GM19193 (cell line): ENCODE results near the gene ARID3C.

Experiments
- POLR2A ChIP-seq: IDR thresholded peaks from 4 replicates; pipeline ENCODE4 v1.6.1; 2011; ENCODE audit not compliant: insufficient read depth, insufficient read length; ENCODE audit errors: extremely low read depth

Gene ARID3C

DNA sequence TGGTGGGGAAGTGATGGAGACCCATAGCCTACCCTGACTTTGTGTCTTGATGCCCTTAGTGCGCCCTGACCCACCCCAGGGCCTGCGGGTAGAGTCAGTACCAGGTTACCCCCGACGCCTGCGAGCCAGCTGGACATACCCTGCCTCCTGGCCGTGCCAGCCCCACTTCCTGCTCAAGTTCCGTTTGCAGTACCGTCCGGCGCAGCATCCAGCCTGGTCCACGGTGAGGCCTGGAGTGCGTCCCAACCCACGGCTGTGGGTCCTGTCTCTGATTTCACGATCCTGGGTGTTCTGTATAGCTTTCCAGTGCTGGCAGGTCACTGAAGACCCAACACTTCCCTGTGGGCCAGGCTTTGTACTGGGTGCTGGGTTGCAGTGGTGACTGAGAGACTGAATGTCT is 29.6 kb upstream of the ARID3C start:
- TF ChIP-seq POLR2A: no peak

DNA sequence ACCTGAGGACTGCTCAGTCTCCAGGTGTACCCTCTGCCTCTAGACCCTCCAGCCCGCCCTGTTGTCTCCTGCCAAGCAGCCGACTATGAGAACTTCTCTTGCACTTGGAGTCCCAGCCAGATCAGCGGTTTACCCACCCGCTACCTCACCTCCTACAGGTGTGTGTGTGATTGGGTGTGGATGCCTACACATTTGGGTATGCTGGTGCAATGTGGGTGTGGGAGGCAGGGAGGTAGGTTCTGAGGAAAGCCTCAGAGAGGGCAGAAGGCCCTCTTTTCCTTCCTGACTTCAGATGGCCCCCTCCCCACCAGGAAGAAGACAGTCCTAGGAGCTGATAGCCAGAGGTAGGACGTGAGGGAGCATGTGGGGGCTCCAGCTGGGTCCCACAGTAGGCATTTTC is 28.1 kb upstream of the ARID3C start:
- no peak for TF ChIP-seq POLR2A

DNA sequence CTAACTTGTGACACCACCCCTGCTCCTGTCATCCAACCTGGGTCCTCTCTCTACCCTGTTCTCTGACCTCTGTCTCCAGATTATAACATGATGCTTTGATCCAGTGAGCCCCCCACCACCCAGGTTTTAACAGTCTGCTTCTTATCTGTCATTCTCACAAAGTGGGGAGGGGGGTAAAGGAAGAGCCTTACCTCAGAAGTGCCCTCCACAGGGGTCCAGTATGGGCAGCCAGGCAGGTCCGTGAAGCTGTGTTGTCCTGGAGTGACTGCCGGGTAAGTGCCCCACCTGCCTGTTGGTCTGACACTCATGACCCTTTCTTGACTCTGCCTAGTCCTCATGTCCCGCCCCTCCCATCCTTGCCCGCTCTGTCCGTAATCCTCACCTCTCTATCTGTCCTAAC is 26.5 kb upstream of the ARID3C start:
- no peak for TF ChIP-seq POLR2A

DNA sequence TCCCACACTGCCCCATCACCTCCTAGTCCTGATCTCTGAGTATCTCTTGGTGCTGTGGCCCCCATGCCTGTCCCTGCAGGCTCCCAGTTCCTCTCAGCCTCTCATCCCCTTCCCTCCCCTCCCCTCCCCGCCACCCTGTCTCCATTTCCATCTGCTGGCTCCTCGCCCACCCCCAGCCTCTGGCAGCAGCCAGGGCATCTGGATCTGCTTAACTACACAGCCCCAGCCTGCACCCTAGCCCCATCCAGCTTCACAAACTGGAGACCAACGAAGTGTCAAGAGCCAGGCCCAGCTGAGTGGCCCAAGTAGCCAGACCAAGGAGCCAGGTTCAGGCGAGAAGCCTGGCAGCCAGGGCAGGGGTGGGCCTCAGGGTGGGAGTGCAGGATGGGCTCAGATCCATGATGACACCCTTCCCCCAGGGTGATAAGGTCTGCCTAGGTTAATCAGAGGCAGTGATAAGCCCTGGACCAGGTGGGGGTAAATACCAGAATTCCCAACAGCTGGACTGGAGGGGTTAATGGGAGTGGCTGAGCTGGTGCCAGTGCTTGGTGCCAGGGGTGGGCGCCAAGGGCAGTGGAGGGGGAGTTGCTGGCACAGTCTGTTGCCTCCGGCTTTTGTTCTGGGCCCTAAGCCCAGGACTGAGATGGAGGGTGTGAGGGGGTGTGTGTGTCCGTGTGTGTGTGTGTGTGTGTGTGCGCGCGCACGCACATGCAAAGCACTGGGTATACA is 25.6 kb upstream of the ARID3C start:
- TF ChIP-seq POLR2A: no peak

- TF ChIP-seq POLR2A: no peak
Measured at GRCh38 chr9:34653151-34654072, 24.5 kb upstream of the ARID3C start.

DNA sequence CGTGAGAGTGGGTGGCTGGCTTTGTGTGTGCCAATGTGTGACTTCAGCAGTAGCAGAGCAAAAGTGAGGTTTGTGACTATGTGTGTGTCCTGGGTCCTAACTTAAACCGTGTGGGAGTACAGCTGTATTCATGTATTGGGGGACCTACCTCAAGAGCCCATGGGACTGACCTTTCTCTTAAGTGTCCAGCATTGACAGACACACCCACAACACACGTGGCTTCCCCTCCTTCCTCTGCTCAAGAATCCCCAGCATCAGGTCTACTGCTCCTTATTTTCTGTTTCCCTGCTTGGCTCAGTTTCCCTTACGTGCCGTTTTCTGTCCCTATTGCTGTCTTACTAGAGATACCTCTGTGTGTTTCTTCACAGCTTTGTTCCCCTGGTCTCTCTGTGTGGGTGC is 23.7 kb upstream of the ARID3C start:
- TF ChIP-seq POLR2A: no peak

DNA sequence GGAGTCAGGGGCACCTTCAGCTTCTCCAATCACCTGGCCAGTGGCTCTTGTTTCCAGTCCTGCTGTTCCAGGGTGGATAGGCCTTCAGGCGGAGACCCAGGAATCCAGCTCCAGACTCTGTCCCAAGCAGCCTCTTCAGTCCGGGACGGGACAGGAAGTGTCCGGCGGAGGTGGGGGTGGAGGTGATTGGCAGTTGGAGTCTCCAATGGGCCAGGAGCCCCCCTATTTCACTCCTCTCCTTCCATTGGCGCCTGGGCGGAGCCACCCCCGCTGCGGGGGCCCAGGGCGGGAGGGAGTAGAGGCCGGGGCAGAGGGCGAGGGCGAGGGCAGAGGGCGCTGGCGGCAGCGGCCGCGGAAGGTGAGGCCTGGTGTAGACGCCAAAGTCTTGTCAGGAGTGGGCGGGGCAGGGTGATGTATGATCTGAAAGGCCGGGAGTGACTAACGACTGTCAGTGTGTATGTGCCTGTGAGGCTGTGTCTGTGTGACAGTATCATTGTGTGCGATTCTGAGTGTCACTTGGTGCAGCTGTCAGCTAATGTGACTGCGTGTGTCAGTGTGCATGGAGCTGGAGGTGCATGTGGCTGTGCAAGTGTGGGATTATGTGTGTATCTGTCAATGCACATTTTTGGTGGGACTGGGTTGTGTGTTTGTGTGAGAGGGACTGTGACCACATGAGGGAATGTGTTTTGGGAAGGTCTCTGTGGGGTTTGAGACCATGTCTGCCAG is 23.2 kb upstream of the ARID3C start, which contains the start of gene IL11RA:
IL11RA (plus strand) TSS at position 310 of the 726 bp plus-strand sequence. CDS start 3,033 bp downstream, outside the sequence.
- TF ChIP-seq POLR2A: no peak

- TF ChIP-seq POLR2A: no peak
Measured at GRCh38 chr9:34651321-34651720, 22.5 kb upstream of the ARID3C start.

DNA sequence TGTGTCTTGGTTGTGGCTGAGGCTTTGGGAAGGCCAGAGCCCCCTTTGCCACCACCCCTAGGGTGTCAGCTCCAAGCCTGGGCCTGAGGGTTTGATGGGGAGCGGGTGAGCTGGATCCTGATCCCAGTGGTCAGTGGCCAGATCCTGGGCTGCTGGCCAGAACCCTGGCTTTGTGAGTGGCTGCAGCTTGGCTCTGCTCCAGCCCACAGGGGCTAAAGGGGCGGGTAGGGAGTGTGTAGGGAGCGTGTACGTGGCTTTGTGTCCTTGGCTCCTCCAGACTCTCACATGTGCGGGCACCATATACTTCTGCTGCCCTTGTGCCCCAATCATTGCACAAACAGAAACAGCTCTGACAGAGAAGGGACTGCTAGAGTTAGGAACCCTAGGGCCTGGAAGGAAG is 21.9 kb upstream of the ARID3C start:
- TF ChIP-seq POLR2A: no peak

DNA sequence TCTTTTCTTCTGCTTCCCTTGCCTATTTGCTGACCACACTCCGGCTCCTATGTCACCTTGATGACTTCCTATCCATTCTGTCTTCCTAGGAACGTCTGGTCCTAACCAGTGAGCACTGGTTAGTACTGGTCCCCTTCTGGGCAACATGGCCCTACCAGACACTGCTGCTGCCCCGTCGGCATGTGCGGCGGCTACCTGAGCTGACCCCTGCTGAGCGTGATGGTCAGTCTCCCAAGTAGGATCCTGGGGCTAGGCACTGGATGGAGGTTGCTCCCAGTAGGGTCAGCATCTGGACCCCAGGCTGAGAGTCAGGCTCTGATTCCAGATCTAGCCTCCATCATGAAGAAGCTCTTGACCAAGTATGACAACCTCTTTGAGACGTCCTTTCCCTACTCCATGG is 19.8 kb upstream of the ARID3C start:
- TF ChIP-seq POLR2A: no peak

GRCh38 chr9:34647651-34648050 is 18.8 kb upstream of the ARID3C start:
- no peak for TF ChIP-seq POLR2A

DNA sequence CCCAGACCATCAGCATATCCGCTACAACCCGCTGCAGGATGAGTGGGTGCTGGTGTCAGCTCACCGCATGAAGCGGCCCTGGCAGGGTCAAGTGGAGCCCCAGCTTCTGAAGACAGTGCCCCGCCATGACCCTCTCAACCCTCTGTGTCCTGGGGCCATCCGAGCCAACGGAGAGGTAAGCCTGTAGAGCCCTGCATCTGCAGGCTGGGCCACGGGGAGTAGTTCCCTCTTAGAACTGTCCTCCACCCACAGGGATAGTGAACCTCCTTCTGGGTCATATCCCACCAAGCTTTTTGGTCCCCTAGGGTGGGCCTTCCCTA is 18.2 kb upstream of the ARID3C start:
- TF ChIP-seq POLR2A: no peak

- TF ChIP-seq POLR2A: peak; percentile 73
Measured at GRCh38 chr9:34646211-34647083, 17.6 kb upstream of the ARID3C start, which contains the start of gene GALT. Gene GALT, plus strand, starts transcription at chr9:34646675. Its CDS starts 30 bp downstream, at chr9:34646705.

DNA sequence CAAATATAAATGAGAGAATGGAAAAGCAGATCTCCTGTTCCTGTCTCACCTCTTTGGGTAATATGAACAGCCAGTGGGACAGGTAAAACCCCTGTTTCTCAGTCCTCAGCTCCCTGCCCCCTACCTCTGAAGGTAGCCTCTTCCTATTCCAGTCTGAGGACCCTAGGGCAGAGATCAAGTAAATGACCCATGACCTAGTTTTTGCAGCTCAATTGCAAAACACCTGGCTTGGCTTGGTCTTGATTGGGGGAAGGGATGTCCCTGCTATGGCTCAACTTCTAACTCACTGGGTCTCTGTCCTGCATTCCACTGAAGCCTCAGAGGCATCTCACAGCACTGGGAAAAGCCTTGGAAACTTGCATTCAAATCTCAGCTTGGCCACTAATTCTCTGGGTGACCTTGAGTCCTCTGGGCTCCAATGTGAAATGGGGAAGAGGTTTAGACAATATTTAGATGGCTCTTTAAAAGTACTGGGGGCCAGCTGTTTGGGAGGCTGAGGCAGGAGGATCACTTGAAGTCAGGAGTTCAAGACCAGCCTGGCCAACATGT is 16.0 kb upstream of the ARID3C start:
- TF ChIP-seq POLR2A: no peak
